Stomach smooth muscle (tissue), 2 donors: Measurements from ENCODE around the gene FJX1.
"Not testable (repeated sequence)": the region's sequence is repeated elsewhere in the genome, so short reads cannot be mapped to it uniquely, and the experiment has no call there.

Experiments
- H3K27ac ChIP-seq: one replicate; pipeline ENCODE4 v1.7.0; 2013; ENCODE audit warnings: mild to moderate bottlenecking, low read length, inconsistent platforms
- H3K27me3 ChIP-seq, 2 donors: one replicate each; pipeline ENCODE4 v1.7.0; 2013; ENCODE audit warnings: low read length in 2 of 2; ENCODE audit not compliant: insufficient read depth in 2 of 2, control insufficient read depth in 1 of 2
- H3K36me3 ChIP-seq, 2 donors: one replicate each; pipeline ENCODE4 v1.7.0; 2013; ENCODE audit warnings: low read length in 2 of 2; ENCODE audit not compliant: control insufficient read depth in 2 of 2, insufficient read depth in 2 of 2
- H3K4me1 ChIP-seq: one replicate; pipeline ENCODE4 v1.7.0; 2013; ENCODE audit warnings: low read length; ENCODE audit not compliant: control insufficient read depth, insufficient read depth
- H3K4me3 ChIP-seq, 2 donors: one replicate each; pipeline ENCODE4 v1.7.0; 2013; ENCODE audit warnings: low read length in 2 of 2
- H3K9ac ChIP-seq, 2 donors: one replicate each; pipeline ENCODE4 v1.7.0; 2013; ENCODE audit warnings: low read length in 2 of 2, mild to moderate bottlenecking in 1 of 2
- H3K9me3 ChIP-seq, 2 donors: one replicate each; pipeline ENCODE4 v1.7.0; 2013; ENCODE audit warnings: low read length in 2 of 2; ENCODE audit not compliant: control insufficient read depth in 2 of 2
- donor health status: healthy.
- donor health status: Pancreatic carcinoma.

Gene FJX1

DNA sequence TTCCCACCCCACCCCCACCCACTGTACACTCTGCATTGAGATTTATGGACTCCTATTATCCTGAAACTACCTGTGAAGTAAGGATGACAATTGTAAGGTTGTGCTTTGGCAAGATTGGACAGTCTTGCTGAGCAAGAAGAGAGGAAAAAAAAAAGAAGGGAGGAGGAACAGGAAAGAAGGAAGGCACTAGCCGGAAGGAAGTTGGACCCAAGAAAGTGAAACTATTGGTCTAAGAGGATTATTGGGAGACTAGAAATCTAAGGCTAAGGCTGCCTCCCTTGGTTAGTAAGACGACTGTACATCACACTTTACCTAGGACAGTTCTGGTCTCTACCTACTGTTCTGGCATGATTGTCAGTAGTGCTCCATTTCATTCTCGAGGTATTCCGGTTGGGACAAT is 32.2 kb downstream of the FJX1 start:
- Histone ChIP-seq H3K4me3 (no peak overlapping the region), H3K9ac (no peak overlapping the region), H3K4me1 (no peaks in the 10 kb centered on the region), H3K9me3 (no peaks in the 10 kb centered on the region), H3K27ac (no peak overlapping the region), H3K27me3 (peaks cover 2 to 7% of the 10 kb centered on the region in 2 donors), H3K36me3 (no peaks in the 10 kb centered on the region)

DNA sequence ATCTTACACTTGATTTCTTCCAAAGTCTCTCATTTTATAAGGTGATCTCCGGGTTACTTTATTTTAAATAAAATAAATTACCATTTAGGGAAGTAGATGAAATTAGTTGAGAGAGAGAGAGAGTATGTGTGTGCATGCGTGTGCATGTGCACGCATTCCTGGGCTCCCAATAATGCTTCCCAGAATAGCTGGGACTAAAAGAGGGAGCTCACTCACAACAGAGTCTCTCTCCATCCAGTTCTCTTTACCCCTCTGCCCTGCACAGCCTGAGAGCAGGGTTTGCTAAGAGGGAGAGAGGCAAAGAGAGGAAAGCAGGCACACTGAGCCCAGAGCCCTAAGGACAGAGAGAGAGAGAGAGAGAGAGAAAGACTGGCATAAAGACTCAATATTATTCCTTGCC is 33.0 kb downstream of the FJX1 start:
- Histone ChIP-seq H3K27ac (no peak overlapping the region), H3K9me3 (no peaks in the 10 kb centered on the region), H3K36me3 (no peaks in the 10 kb centered on the region), H3K4me1 (no peaks in the 10 kb centered on the region), H3K4me3 (no peak overlapping the region), H3K27me3 (peaks cover 2 to 9% of the 10 kb centered on the region in 2 donors), H3K9ac (no peak overlapping the region)

GRCh38 chr11:35652786-35653185 is 34.5 kb downstream of the FJX1 start:
- H3K27me3 ChIP-seq, H3K4me3 ChIP-seq, H3K9me3 ChIP-seq, H3K36me3 ChIP-seq, H3K4me1 ChIP-seq, H3K9ac ChIP-seq, H3K27ac ChIP-seq: not testable (repeated sequence)

DNA sequence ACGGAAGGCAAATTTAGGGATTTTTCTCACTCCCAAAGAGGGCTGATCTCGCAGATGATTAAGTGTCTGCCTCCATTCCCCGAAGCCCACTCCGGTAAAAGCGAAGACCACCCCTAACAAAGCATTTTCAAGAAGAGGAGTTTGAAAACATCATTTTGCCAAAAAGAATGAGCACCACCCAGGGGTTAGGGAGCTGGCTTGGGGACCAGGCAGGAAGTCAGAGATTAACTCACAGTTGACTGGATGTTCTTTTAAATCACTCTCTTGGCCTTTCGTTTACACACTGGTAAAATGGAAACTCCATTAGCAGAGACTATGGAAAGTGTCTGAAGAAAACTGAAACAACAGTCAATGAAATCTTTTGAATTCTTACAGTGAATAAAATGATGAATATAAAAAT is 36.5 kb downstream of the FJX1 start:
- no peaks in the 10 kb centered on the region for H3K36me3 ChIP-seq
- no peak overlapping the region for H3K9ac ChIP-seq
- H3K4me1 ChIP-seq: no peaks in the 10 kb centered on the region
- H3K4me3 ChIP-seq: no peak overlapping the region
- no peaks in the 10 kb centered on the region for H3K9me3 ChIP-seq
- H3K27ac ChIP-seq: no peak overlapping the region
- peaks cover 0 to 9% of the 10 kb centered on the region in 2 donors for H3K27me3 ChIP-seq

DNA sequence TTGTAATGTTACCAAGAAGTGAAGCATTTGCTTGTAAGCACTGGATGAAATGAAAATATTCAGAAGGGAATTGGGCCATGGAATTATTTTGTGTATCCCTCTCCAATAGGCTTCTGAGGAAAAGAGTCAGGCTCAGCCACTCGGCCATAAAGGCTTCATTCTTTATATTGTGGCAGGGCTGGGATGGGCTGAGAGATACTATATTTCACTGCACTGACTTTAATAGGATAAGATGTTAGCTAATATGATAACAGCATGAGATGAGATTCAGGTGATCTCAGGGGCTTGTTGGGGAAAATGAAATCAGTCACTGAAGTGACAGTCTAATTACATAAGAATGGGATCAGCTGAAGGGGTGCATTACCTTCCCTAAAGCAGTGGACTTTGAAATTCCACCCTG is 37.0 kb downstream of the FJX1 start:
- Histone ChIP-seq H3K27ac (no peak overlapping the region), H3K4me3 (no peak overlapping the region), H3K36me3 (no peaks in the 10 kb centered on the region), H3K4me1 (no peaks in the 10 kb centered on the region), H3K27me3 (peaks cover 0 to 9% of the 10 kb centered on the region in 2 donors), H3K9ac (no peak overlapping the region), H3K9me3 (no peaks in the 10 kb centered on the region)

DNA sequence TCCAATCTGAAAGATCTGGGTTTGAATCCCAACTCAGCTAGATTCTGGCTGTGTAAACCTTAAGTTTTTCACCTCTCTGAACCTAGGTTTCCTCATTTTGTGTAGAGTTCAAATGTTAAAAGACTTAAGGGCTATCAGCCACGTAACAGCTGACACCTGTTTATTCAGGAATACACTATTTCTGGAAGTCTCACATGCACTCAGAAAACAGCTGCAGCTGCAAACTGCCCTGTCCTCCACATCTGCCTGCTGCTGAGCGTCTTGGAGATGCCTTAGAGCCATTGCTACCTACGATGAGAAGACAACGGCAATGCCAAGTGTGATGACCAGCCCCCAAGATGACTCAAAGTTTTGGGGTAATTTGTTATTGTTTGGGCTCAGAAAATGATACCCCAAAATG is 37.6 kb downstream of the FJX1 start:
- no peak overlapping the region for H3K4me3 ChIP-seq
- no peak overlapping the region for H3K27ac ChIP-seq
- H3K9ac ChIP-seq: no peak overlapping the region
- no peaks in the 10 kb centered on the region for H3K4me1 ChIP-seq
- H3K36me3 ChIP-seq: no peaks in the 10 kb centered on the region
- H3K9me3 ChIP-seq: no peaks in the 10 kb centered on the region
- peaks cover 0 to 9% of the 10 kb centered on the region in 2 donors for H3K27me3 ChIP-seq

DNA sequence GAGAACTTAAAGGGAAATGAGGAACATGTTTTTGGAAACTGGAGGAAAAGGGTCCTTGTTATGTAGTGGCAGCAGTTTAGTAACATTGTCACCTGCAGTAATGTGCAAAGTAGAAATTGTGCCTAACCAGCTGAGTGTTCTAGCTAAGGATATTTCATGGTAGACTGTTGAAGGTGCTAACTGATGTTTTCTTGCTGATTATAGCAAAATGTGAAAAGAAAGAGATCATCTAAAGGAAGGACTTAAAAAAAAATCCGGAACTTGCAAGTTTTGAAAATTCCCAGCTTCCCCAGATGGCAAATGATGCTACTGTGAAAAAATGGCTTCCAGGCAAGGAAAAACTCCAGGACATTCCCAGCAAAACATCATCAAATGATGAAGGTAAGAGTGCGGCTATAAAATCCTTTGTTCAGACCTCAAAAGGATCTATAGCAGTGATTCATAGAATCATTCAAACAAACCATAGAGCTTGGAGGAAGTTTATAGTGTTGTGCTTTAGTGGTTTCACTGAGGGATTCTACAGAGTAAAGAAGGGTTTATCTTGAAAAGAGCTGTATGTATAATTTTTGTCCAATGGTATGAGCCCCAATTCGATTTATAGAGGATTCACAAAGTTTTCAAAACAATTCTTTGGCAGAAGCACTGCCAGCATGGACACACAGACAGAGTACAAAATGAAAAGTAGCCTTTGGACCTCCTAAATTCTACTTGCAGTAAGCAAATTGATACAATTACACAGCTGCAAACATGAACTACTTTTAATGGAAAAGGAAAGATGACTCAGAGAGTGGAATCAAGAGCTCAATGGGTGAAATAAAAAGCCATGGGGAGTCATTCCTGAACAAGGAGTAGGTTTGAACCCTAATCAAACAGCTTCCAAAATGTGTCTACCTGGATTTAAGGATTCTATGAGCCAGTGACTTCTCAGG is 40.0 kb downstream of the FJX1 start:
- no peaks in the 10 kb centered on the region for H3K36me3 ChIP-seq
- no peak overlapping the region for H3K4me3 ChIP-seq
- H3K27ac ChIP-seq: no peak overlapping the region
- no peak overlapping the region for H3K9ac ChIP-seq
- H3K9me3 ChIP-seq: no peaks in the 10 kb centered on the region
- H3K27me3 ChIP-seq: peaks cover 0 to 6% of the 10 kb centered on the region in 2 donors
- peaks cover 9% of the 10 kb centered on the region for H3K4me1 ChIP-seq

GRCh38 chr11:35661534-35661933 is 43.3 kb downstream of the FJX1 start:
- no peaks in the 10 kb centered on the region for H3K9me3 ChIP-seq
- peak overlapping the region; percentile 89 for H3K27ac ChIP-seq
- H3K9ac ChIP-seq: peak overlapping the region; percentile 82 to 96
- H3K27me3 ChIP-seq: no peaks in the 10 kb centered on the region
- peaks cover 12% of the 10 kb centered on the region for H3K4me1 ChIP-seq
- no peaks in the 10 kb centered on the region for H3K36me3 ChIP-seq
- peak overlapping the region; percentile 89 to 98 for H3K4me3 ChIP-seq

- H3K4me1 ChIP-seq: peaks cover 12% of the 10 kb centered on the region
- H3K27ac ChIP-seq: peak overlapping the region; percentile 89
- H3K4me3 ChIP-seq: peak overlapping the region; percentile 89 to 98
- peak overlapping the region; percentile 82 to 96 for H3K9ac ChIP-seq
- H3K36me3 ChIP-seq: no peaks in the 10 kb centered on the region
- no peaks in the 10 kb centered on the region for H3K27me3 ChIP-seq
- no peaks in the 10 kb centered on the region for H3K9me3 ChIP-seq
Observed at GRCh38 chr11:35662061-35662648, 43.9 kb downstream of the FJX1 start.

- Histone ChIP-seq H3K9me3 (no peaks in the 10 kb centered on the region), H3K9ac (peak within 1 kb of the TSS; percentile 82 to 96)
Observed at GRCh38 chr11:35662649-35663407, 44.6 kb downstream of the FJX1 start, which contains the start of gene TRIM44. Gene TRIM44, plus strand, starts transcription at chr11:35662775. Its CDS starts 337 bp downstream, at chr11:35663112.

More at GRCh38 chr11:35662649-35663407, 44.6 kb downstream of the FJX1 start, which contains the start of gene TRIM44:
- Histone ChIP-seq H3K36me3 (no peaks in the 10 kb centered on the region), H3K4me1 (peaks cover 12% of the 10 kb centered on the region), H3K27ac (peak within 1 kb of the TSS; percentile 89), H3K27me3 (no peaks in the 10 kb centered on the region), H3K4me3 (peak within 1 kb of the TSS; percentile 89 to 98)
